AG04450 (cell line): ENCODE results near the gene RAD54L. TPM values are rescaled to one million over a fixed set of nuclear protein-coding genes. Genes with fewer than 3 reads are reported as not detected.

ENCODE experiments used
- CTCF ChIA-PET: fragments of 300-600, 350-600 bp; formaldehyde crosslinking; extraction: SDS; loops from one replicate; lab custom pipeline; 2022; ENCODE audit warnings: antibody characterized with exemption, inconsistent platforms; lab: Charles Lee
- POLR2A ChIA-PET: fragments of 350-600 bp; formaldehyde crosslinking; extraction: SDS; loops from one replicate; lab custom pipeline; 2021; ENCODE audit warnings: antibody characterized with exemption, inconsistent platforms; lab: Yijun Ruan, JAX
- DNase-seq: peaks from one replicate; pipeline ENCODE4 v3.0.0-alpha.2; 2011; ENCODE audit warnings: low read depth, low spot score
- H3K27ac ChIP-seq: one replicate; pipeline ENCODE4 v1.5.1; 2012; ENCODE audit warnings: low read depth, low read length, control low read depth
- H3K27me3 ChIP-seq: one replicate; pipeline ENCODE4 v1.6.0; 2012; ENCODE audit warnings: low read length; ENCODE audit not compliant: control insufficient read depth, insufficient read depth
- H3K4me3 ChIP-seq: 2 replicates; pipeline ENCODE4 v1.5.1; 2011; ENCODE audit warnings: mild to moderate bottlenecking, low read depth, low read length, control low read depth
- H3K9me3 ChIP-seq: 2 replicates; pipeline ENCODE4 v1.5.1; 2012; ENCODE audit warnings: low read length; ENCODE audit not compliant: control insufficient read depth, insufficient read depth
- CTCF ChIP-seq: IDR thresholded peaks from 2 replicates; pipeline ENCODE4 v1.5.1; 2011; ENCODE audit warnings: low read depth, low read length, control low read depth, inconsistent platforms
- polyA plus RNA-seq: library from polyadenylated mRNA; depleted of rRNA; stranded (reverse); fragments of >200 nt; gene quantifications from 2 replicates; pipeline ENCODE4 v1.2.3, GENCODE V29; 2011

RAD54L gene
- polyA plus RNA-seq, 1 experiment = 1.9 TPM

- CTCF ChIA-PET = interaction anchor here (1.5 kb wide), 1 partner anchor 11 kb away, joined by 3 read pairs; no protein-coding TSS in a partner anchor
- POLR2A ChIA-PET = no interaction called here
- Histone ChIP-seq H3K27ac (no peak overlapping the region), H3K4me3 (no peak overlapping the region), H3K9me3 (no peaks in the 10 kb centered on the region), H3K27me3 (no peaks in the 10 kb centered on the region)
- peak; percentile 22 for TF ChIP-seq CTCF
- DNase-seq = no peak
These were observed 36.5 kb upstream of the RAD54L start for GRCh38 chr1:46211051-46211450.

GRCh38 chr1:46215504-46215903, 32.1 kb upstream of the RAD54L start:
- Histone ChIP-seq H3K27ac (no peak overlapping the region), H3K9me3 (no peaks in the 10 kb centered on the region), H3K27me3 (no peaks in the 10 kb centered on the region), H3K4me3 (no peak overlapping the region)
- ChIA-PET CTCF (interaction anchor here (1.2 kb wide), 1 partner anchor 8 kb away, joined by 5 read pairs; no protein-coding TSS in a partner anchor), POLR2A (no interaction called here)
- TF ChIP-seq CTCF = no peak
- no peak for DNase-seq

GRCh38 chr1:46218443-46218842, 29.1 kb upstream of the RAD54L start:
- Histone ChIP-seq H3K27ac (no peak overlapping the region), H3K27me3 (no peaks in the 10 kb centered on the region), H3K4me3 (no peak overlapping the region), H3K9me3 (no peaks in the 10 kb centered on the region)
- no peak for DNase-seq
- TF ChIP-seq CTCF = no peak
- ChIA-PET POLR2A (no interaction called here), CTCF (no interaction called here)

GRCh38 chr1:46219551-46220520, 27.7 kb upstream of the RAD54L start:
- CTCF ChIA-PET = interaction anchor here (0.6 to 1.7 kb wide), 2 partner anchors 71 to 182 kb away, joined by 3 to 6 read pairs; no protein-coding TSS in a partner anchor
- no peak for DNase-seq
- H3K4me3 ChIP-seq = no peak overlapping the region
- no peaks in the 10 kb centered on the region for H3K27me3 ChIP-seq
- no peak for TF ChIP-seq CTCF
- H3K27ac ChIP-seq = no peak overlapping the region
- no peaks in the 10 kb centered on the region for H3K9me3 ChIP-seq
- POLR2A ChIA-PET = no interaction called here

GRCh38 chr1:46220808-46221207, 26.8 kb upstream of the RAD54L start:
- H3K4me3 ChIP-seq = no peak overlapping the region
- CTCF ChIA-PET = interaction anchor here (1.3 to 1.7 kb wide), 2 partner anchors 10 to 183 kb away, joined by 3 to 5 read pairs; no protein-coding TSS in a partner anchor
- no peak for TF ChIP-seq CTCF
- no peaks in the 10 kb centered on the region for H3K9me3 ChIP-seq
- DNase-seq = no peak
- H3K27me3 ChIP-seq = no peaks in the 10 kb centered on the region
- H3K27ac ChIP-seq = no peak overlapping the region
- POLR2A ChIA-PET = no interaction called here
